HG03432 (cell line): ENCODE data around the gene TMEM205.
A peak's percentile ranks its signal among the peaks of the same experiment; 100 is the strongest.
"Not testable (repeated sequence)": the region's sequence is repeated elsewhere in the genome, so short reads cannot be mapped to it uniquely, and the experiment has no call there.

Source experiments
- ATAC-seq: cut with Tn5 transposase; IDR thresholded peaks from one replicate; pipeline ENCODE4 v1.9.1; 2021; ENCODE audit warnings: mild to moderate bottlenecking, moderate library complexity; ENCODE audit not compliant: unreplicated experiment

The TMEM205 gene

DNA sequence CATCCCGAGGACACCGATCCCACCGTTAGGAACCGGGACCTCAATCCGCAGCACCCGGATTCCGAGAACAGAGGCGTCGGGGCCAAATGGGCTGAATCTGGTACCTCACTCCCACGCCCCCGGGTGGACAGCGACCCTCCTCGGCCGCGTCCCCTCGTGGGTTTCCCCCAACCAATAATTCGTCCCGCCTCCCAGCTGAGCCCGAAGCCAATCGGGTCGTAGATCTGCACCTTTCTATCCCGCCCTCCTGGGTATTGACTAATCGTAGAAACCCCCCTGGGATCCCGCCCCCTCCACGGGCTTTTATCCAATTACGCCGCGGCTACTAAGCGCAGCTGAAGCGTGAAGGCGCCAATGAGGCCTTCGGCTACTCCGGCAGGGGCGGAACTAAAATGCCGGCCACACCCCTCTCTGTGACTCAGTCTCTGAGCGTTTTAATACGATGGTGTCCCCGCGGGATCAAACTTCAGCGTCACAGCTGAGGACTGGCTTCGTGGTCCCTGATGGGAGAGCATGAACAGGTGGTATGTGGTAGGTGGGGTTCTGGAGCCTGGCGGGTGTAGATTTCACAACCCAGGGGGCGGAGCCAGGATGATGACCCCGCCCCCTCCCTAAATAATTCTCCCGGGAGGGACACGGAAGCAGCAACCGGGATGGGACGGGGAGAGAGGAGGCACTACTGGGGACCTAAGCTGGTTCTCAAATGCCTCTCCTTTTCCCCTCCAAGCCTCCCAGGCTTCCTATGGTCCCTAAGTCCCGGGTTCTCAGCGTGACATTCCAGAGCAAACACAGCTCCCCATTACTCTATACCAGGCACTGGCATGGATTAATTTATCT lies at the start of gene TMEM205, which contains the start of gene CCDC159:
Gene TMEM205 (minus strand): TSS at position 165 of the 837 bp plus-strand sequence. CDS start 649 bp downstream, outside the sequence.
Gene CCDC159 (plus strand): TSS at position 416 of the 837 bp plus-strand sequence. CDS start 88 bp downstream, at position 504.
- peak; percentile 88 for ATAC-seq

GRCh38 chr19:11390933-11391680 lies 45.0 kb upstream of the TMEM205 start:
- no peak for ATAC-seq

DNA sequence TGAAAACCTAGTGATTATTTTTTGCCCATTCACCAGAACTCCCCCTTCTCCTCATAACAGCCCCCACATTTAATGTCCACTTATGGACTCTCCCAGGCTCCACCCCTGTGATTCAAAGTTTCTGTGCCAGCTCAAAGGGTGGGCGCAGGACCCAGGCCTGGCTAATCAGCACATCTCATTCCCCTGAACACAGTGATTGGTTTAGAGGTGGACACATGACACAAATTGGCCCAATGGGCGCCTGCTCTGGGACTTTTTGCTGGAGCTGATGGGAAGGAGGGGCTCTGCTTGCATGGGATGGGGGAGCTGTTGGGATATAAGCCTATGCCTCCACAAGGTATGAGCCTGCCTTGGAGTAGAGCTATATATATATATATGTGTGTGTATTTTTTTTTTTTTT lies 44.3 kb upstream of the TMEM205 start:
- no peak for ATAC-seq

DNA sequence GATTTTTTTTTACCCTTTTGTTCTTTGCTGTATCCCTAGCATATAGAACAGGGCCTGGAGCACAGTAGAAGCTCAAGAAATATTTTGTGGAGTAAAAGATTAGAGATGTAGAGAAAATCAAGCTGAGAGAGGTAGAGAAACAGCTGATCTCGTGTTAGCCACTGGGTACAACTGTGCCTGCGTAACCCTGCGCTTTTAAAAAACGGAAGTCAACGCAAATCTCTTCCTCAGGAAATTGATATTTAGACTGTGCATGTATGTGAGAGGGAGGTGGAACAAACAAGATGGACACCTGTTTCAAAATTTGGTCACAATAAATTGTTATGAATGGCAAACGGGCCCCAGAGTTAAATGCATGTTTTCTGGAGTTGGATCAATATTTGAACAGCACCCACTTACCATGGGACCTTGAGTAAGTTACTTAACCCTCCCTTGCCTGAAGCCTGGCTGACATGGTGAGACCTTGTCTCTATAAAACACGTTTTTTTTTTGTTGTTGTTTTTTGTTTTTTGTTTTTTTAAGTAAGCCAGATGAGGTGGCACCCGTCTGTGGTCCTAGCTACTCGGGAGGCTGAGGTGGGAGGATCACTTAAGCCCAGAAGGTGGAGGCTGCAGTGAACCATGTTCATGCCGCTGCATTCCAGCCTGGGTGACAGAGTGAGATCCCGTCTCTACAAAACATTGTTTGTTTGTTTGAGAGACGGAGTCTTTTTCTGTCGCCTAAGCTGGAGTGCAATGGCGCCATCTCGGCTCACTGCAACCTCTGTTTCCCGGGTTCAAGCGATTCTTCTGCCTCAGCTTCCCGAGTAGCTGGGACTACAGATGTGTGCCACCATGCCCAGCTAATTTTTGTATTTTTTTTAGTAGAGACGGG lies 41.3 kb upstream of the TMEM205 start:
- ATAC-seq: no peak

- no peak for ATAC-seq
Measured at GRCh38 chr19:11384778-11385129, 38.7 kb upstream of the TMEM205 start.

GRCh38 chr19:11383706-11384048 lies 37.6 kb upstream of the TMEM205 start:
- ATAC-seq: no peak

DNA sequence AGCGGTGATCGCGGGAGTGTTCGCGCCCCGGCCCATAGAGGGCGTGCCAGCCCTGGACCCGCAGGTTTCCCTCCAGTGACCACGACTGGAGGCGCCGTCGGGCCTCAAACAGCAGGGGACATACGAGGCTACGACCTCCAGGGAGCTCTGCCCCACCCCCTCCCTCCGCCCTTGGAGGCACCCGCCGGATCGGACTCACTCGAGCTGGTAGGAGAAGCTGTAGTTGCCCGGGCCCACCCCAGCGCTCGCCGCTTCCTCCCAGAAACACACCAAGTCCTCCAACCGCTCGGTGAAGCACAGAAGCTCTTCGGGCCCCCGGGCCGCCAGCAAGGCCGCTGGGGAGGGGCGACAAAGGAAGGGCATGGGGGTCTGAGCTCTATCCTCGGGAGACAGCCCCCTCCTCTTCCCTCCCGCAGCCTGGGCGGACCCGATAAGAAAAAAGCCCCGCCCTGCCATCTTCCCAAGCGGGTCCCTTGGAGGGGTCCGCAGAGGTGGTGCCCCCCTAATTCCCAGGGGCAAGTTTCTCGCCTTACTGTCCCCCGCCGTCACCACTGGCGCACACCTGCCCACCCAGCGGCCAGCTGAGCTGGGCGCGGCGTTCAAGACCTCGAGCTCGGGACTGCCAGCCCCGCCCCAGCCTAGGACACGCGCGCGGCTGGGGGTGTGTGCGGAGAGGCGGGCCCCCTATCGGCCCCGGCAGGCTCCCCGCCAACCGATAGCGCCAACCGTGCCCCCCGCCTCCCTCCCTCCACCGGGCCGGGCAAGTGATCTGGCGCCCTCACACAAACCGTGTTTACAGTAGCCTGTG lies 37.0 kb upstream of the TMEM205 start:
- no peak for ATAC-seq

DNA sequence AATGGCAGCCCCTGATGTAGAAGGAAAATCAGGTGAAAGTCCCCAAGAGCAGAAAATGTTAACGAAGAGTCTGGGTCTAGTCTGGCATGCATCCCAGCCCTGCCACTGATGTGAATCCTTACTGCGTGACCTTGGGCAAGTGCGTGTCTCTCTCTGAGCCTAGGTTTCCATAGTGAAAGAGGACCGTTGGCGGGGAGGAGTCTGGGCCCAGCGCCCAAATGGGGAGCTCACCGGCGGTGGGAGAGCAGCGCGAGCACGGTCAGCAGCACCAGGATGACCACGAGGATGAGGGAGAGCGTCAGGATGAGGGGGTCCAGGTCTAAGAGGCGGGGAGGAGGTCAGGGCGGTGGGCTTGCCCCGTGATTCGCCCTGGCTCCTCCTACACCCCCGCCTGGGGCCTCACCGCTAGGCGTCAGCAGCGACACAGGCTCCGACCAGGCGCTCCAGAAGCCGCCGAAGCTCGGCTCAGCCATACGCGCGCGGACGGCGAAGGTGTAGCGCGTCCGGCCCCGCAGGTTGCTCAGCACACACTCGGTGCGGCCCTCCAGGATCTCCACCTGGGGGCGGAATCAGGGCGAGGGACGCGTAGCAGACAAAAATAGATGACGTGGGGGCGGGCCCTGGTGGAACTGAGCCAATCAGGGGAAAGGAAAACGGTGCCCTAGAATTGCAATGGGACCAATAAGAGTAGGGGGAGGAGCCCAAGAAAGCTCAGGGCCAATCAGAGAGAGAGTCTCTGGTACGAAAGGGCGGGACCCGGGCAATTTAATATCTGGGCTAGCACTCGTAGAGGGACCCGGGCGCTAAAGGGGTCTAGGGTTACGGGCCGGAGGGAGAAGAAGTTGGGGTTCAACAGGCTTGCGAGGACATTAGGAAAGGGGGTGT lies 34.8 kb upstream of the TMEM205 start:
- ATAC-seq: peak; percentile 68

DNA sequence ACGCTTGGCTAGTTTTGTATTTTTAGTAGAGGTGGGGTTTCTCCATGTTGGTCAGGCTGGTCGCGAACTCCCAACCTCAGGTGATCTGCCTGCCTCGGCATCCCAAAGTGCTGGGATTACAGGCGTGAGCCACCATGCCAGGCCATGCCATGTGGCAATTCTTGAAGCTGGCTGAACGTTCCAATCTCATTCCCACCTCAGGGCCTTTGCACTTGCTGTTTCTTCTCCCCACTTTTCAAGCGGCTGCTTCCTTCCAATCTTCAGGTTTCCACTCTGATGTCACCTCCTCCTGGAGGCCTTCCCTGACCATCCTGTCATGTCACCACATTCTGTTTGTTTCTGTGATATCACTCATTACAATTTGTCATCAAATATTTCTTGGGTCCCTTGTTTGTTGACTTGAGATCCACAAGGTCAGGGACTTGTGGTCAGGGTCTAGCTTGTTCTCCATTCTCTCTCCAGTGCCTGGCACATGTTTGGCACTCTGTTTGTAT lies 33.8 kb upstream of the TMEM205 start:
- ATAC-seq: no peak

DNA sequence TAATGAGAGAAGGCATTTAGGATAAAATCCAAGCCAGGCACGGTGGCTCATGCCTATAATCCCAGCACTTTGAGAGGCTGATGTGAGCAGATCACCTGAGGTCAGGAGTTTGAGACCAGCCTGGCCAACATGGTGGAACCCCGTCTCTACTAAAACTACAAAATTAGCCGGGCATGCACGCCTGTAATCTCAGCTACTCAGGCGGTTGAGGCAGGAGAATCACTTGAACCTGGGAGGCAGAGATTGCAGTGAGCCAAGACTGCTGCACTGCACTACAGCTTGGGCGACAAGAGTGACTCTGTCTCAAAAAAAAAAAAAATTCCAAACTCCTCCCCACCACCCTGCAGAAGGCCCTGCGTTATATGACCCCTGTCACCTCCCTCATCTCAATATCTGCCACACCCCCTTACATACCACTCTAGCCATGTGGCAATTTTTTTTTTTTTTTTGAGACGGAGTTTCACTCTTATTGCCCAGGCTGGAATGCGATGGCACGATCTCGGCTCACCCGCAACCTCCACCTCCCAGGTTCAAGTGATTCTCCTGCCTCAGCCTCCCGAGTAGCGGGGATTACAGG lies 33.3 kb upstream of the TMEM205 start:
- ATAC-seq: not testable (repeated sequence)

DNA sequence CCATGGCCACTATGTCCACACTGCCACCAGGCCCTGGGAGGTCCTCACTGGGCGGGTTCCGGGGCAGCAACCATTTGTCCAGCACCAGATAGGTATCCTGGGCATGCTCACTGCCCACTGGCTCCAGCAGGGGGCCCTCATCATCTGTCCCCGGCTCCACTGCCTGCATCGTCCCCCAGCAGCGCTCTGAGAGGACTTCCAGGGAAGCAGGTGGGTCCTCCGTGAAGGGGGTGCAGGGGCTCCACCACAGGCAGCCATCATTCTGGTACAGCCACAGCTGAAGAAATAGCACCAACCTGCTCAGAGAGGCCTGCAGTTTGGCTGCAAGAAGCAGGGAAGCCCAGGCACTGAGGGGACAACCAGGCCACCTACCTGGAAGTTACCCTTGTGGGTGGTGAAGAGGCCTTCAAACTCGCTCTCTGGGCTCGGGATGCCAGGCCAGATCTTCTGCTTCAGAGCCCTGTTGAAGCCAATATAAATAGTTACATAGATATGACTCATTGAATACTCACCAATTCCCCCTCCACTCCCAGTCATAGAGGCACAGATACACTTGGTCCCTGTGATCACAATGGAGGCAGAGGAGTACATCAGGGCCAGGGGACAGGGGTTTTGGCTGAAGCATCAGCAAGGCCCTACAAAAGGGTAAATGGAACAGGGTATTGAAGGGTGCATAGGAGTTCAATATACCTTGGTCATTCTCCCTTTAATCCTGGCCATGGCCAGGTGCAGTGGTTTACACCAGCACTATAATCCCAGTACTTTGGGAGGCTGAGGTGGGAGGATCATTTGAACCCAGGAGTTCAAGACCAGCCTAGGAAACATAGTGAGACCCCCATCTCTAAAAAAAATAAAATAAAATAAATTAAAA lies 32.5 kb upstream of the TMEM205 start:
- no peak for ATAC-seq

DNA sequence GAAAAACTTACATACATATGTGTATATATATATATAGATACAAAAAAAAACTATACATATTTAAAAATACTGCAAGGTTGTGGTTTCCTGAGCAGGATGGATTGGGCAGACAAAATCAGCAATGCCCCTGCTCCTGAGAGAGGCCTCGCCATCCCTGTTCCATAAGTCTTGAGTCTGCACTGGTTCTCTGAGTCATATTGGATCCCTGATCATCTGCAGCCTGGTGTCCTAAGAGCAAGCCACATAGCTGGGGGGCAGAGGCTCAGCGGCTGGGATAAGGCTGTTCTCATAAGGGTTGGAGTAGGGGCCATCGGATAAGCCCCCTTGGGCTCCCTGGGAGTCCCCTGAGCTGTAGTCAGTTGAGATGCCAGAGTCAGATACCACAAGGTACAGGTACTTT lies 31.7 kb upstream of the TMEM205 start:
- ATAC-seq: no peak

- ATAC-seq: no peak
Measured at GRCh38 chr19:11377237-11377636, 31.2 kb upstream of the TMEM205 start.

DNA sequence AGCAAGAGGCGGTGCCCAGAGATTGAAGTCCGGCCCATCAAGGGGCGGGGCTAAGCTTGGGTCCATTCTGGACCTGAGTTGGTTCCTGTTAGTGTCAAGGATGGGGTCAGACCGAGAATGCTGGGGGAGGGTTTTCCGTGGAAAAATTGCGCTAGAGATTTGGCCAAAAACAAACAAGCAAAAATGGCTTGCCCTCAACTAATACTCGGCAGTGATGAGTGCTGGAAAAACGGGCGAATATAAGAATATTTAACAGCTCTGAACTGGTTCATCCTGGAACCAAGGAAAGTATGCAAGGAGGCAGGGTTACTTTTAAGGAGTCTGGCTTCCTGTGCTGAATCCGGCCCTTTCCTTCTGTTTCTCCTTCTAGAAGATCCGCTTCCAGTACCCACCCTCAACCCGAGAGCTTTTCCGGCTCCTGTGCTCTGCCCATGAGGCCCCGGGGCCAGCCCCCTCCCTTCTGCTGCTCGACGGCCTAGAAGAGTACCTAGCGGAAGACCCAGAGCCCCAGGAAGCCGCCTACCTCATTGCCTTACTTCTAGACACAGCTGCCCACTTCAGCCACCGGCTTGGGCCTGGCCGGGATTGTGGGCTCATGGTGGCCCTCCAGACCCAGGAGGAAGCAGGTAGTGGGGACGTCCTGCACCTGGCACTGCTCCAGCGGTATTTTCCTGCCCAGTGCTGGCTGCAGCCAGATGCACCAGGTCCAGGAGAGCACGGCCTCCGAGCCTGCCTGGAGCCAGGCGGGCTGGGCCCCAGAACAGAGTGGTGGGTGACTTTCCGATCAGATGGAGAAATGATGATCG lies 29.3 kb upstream of the TMEM205 start:
- ATAC-seq: peak; percentile 29

DNA sequence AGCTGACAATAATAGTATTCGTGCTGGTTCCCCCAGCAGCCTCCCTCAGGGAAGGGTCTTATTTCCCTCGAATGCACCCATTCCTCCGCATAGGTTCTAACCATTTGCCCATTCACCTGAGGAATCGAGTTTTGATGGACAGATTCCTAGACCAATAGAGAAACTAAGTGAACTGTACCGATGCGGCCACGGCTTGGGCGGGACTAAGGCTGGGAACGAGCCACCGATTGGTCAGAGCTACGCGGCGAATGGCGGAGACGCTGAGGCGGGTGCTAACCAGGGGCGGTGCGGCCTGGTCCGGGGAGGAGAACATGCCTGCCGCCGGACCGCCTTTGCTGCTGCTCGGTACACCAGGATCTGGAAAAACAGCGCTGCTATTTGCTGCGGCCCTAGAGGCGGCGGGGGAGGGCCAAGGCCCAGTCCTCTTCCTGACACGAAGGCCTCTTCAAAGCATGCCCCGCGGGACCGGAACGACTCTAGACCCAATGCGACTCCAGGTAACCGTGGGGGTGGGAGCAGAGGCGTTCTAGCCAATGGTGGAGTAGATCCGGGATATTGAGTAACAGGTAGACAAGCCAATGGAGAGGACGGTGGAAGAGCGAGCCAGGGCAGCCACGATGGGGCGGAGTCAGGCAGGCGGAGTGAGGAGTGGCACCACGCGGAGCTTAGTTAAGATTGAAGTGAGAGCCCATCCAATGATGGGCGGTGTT lies 28.5 kb upstream of the TMEM205 start, which contains the start of gene SWSAP1:
Gene SWSAP1 (plus strand): TSS at position 234 of the 710 bp plus-strand sequence. CDS start 15 bp downstream, at position 249.
- peak; percentile 85 for ATAC-seq

GRCh38 chr19:11373885-11374432 lies 27.9 kb upstream of the TMEM205 start:
- ATAC-seq: no peak
